Measurements from ENCODE around the gene OSBPL1A. TPM values are rescaled to one million over a fixed set of nuclear protein-coding genes. Genes with fewer than 3 reads are reported as not detected.

OSBPL1A gene
- total RNA-seq, 1 donor from 2014 or later = 16.4 TPM

DNA sequence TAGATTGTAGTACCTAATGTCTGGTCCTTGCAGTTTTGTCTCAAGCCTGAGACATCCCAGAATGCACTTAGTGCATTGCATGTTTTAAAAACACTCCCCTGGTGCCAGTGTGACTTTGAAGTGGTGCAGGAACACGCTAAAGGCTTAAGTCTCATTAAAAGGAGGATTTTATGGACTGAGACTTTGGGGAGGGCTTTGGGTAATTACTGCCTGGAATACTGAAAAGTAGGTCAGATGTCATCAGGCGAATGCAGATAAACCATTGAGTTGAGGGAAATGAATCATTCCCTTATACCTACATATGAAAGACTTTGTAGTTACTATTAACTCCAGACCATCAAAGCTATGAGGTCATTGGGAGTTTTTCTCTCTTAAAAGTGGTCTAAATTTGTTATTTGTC is 3.0 kb upstream of the OSBPL1A start:
- H3K27ac Mint-ChIP-seq (ENCODE audit: unreplicated experiment) = no peak overlapping the region
- H3K4me1 Mint-ChIP-seq (ENCODE audit: unreplicated experiment) = peaks cover 7% of the 10 kb centered on the region
- H3K27me3 Mint-ChIP-seq (ENCODE audit: unreplicated experiment) = peaks cover 5% of the 10 kb centered on the region
- TF ChIP-seq, protein P1, sequence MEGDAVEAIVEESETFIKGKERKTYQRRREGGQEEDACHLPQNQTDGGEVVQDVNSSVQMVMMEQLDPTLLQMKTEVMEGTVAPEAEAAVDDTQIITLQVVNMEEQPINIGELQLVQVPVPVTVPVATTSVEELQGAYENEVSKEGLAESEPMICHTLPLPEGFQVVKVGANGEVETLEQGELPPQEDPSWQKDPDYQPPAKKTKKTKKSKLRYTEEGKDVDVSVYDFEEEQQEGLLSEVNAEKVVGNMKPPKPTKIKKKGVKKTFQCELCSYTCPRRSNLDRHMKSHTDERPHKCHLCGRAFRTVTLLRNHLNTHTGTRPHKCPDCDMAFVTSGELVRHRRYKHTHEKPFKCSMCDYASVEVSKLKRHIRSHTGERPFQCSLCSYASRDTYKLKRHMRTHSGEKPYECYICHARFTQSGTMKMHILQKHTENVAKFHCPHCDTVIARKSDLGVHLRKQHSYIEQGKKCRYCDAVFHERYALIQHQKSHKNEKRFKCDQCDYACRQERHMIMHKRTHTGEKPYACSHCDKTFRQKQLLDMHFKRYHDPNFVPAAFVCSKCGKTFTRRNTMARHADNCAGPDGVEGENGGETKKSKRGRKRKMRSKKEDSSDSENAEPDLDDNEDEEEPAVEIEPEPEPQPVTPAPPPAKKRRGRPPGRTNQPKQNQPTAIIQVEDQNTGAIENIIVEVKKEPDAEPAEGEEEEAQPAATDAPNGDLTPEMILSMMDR (IDR thresholded peaks at IDR 0.05; ENCODE audit: unreplicated experiment) = no peak
- no peaks in the 10 kb centered on the region for H3K36me3 Mint-ChIP-seq (ENCODE audit: low read depth, unreplicated experiment)
- DNase-seq (ENCODE audit: low spot score) = no peak
- no peaks in the 10 kb centered on the region for H3K9me3 Mint-ChIP-seq (ENCODE audit: unreplicated experiment)
- no peak overlapping the region for H3K4me3 Mint-ChIP-seq (ENCODE audit: unreplicated experiment)

DNA sequence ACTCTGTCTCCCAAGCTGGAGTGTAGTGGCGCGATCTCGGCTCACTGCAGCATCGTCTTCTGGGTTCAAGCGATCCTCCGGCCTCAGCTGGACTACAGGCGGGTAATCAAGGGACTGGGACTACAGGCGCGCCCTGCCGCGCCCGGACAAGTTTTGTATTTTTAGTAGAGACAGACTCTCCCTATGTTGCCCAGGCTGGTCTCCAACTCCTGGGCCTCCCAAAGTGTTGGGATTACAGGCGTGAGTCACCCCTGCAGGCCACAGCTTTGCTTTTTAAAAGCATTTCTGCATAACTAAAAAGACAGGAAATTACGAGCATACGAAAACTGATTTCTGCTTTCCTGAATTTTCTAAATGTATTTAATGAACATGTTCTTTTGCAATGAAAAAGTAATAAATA is 916 bp upstream of the OSBPL1A start:
- Mint-ChIP-seq H3K27me3 (ENCODE audit: unreplicated experiment) (peaks cover 5% of the 10 kb centered on the region), H3K9me3 (ENCODE audit: unreplicated experiment) (no peaks in the 10 kb centered on the region), H3K27ac (ENCODE audit: unreplicated experiment) (no peak overlapping the region), H3K4me1 (ENCODE audit: unreplicated experiment) (peaks cover 7% of the 10 kb centered on the region), H3K36me3 (ENCODE audit: low read depth, unreplicated experiment) (no peaks in the 10 kb centered on the region), H3K4me3 (ENCODE audit: unreplicated experiment) (peak overlapping the region; percentile 90)
- DNase-seq (ENCODE audit: low spot score) = peak; percentile 9
- TF ChIP-seq, protein P1 (IDR thresholded peaks at IDR 0.05; ENCODE audit: unreplicated experiment) = no peak

DNA sequence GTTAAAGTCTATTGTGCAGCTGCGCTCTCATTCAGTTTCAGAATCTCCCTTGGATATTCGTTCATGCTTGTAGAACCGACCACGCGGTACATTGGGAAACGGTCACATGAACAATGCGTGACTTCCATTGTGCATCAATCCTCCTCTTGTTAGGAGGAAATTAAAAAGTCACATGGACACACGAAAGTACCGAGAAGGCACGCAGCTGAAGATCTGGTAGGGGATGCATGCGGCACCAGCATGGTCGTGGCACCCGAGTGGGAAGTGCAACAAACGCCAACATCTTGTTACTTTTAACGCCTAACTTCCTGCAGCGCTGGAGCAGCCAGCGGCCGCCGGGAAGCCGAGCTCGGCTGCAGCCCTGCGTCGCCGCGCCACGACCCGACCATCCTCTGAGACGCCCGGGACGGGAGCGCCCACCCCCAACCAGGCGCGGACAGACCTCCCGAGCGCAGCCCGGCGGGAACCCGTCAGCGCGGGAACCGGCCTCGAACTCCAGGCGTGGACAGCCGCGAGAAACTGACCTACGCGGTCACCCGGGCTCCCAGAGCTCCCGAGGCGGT is 412 bp downstream of the OSBPL1A start:
- H3K4me1 Mint-ChIP-seq (ENCODE audit: unreplicated experiment) = peaks cover 7% of the 10 kb centered on the region
- no peaks in the 10 kb centered on the region for H3K9me3 Mint-ChIP-seq (ENCODE audit: unreplicated experiment)
- H3K36me3 Mint-ChIP-seq (ENCODE audit: low read depth, unreplicated experiment) = no peaks in the 10 kb centered on the region
- TF ChIP-seq, protein P1 (IDR thresholded peaks at IDR 0.05; ENCODE audit: unreplicated experiment) = no peak
- peak overlapping the region; percentile 88 for H3K4me3 Mint-ChIP-seq (ENCODE audit: unreplicated experiment)
- H3K27me3 Mint-ChIP-seq (ENCODE audit: unreplicated experiment) = peaks cover 5% of the 10 kb centered on the region
- H3K27ac Mint-ChIP-seq (ENCODE audit: unreplicated experiment) = peak overlapping the region; percentile 44
- DNase-seq (ENCODE audit: low spot score) = peak; percentile 48

DNA sequence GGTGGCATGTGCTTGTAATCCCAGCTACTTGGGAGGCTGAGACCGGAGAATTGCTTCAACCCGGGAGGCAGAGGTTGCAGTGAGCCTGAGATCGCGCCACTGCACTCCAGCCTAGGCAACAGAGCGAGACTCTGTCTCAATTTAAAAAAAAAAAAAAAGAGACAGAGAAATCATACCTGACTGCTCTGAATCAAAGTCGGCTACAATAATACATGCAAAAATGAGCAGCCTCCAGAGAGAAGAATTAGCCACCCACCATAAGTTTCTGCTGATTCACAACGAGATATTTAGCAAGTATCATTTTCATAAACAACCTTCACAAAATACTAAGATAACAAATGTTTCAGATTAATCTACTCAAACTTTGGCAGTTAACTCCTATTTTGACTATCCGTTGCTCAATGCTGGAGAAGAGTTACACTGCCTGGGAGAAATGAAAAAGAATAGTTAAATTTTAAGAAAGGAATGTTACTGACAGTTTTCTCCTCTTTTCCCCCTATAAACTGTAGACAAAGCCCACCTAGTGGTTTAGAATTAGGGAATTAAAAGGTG is 1.5 kb downstream of the OSBPL1A start:
- Mint-ChIP-seq H3K36me3 (ENCODE audit: low read depth, unreplicated experiment) (no peaks in the 10 kb centered on the region), H3K4me3 (ENCODE audit: unreplicated experiment) (no peak overlapping the region), H3K27me3 (ENCODE audit: unreplicated experiment) (peaks cover 6% of the 10 kb centered on the region), H3K4me1 (ENCODE audit: unreplicated experiment) (peaks cover 7% of the 10 kb centered on the region), H3K9me3 (ENCODE audit: unreplicated experiment) (no peaks in the 10 kb centered on the region), H3K27ac (ENCODE audit: unreplicated experiment) (no peak overlapping the region)
- TF ChIP-seq, protein P1 (IDR thresholded peaks at IDR 0.05; ENCODE audit: unreplicated experiment) = no peak
- DNase-seq (ENCODE audit: low spot score) = no peak

DNA sequence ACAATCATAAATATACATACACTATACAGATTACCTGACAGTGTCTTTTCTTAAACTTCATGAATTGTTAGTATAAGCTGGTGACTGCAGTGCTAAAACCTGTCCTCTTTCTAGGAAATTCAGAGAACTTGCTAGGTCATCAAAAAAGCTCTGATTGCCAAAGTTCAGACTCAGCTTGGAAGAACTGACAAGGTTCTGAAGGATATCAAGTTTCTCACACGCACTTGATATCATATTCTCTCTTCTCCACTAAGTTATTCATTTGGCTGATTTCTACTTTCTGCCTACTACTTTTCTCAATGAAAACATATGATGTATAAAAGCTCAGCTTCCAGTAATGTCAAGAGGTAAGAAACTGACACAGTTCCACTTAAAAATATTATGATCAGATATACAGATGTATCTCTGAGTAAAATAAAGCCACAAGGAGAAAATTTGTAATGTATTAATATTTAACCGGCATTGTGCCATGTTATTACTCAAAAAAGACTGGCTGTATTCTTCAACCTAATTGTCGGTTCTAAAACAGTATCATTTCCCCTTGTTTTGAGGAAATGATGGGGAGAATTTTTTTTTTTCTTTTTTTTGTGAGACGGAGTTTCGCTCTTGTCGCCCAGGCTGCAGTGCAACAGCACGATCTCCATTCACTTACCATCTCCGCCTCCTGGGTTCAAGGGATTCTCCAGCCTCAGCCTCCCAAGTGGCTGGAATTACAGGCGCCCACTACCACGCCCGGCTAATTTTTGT is 2.4 kb downstream of the OSBPL1A start:
- Mint-ChIP-seq H3K9me3 (ENCODE audit: unreplicated experiment) (no peaks in the 10 kb centered on the region), H3K27ac (ENCODE audit: unreplicated experiment) (no peak overlapping the region), H3K27me3 (ENCODE audit: unreplicated experiment) (peaks cover 6% of the 10 kb centered on the region), H3K4me1 (ENCODE audit: unreplicated experiment) (peaks cover 7% of the 10 kb centered on the region), H3K4me3 (ENCODE audit: unreplicated experiment) (no peak overlapping the region), H3K36me3 (ENCODE audit: low read depth, unreplicated experiment) (no peaks in the 10 kb centered on the region)
- TF ChIP-seq, protein P1 (IDR thresholded peaks at IDR 0.05; ENCODE audit: unreplicated experiment) = no peak
- no peak for DNase-seq (ENCODE audit: low spot score)

Measured in endothelial cell (in vitro differentiated cells).